Prostate gland (tissue), 2 donors: ENCODE results near the gene SOBP.

Source experiments
- POLR2A ChIP-seq: fragments of 450-650 bp; IDR thresholded peaks from one replicate; pipeline ENCODE4 v1.6.1; 2016; ENCODE audit warnings: antibody characterized with exemption, mild to moderate bottlenecking
- POLR2AphosphoS5 ChIP-seq: sonication (generic); formaldehyde crosslinking; IDR thresholded peaks from one replicate; pipeline ENCODE4 v1.6.1; 2017; ENCODE audit warnings: antibody characterized with exemption
- TF ChIP-seq, protein P1 (sequence below), 4 experiments: fragments of 200-600 bp in 2 of 4; fragments of 450-650 bp in 2 of 4; sonication (generic) in 2 of 4; IDR thresholded peaks; 1 replicate in 3 of 4; 2 replicates in 1 of 4; pipeline ENCODE4 v1.5.1; 2016 to 2019; ENCODE audit warnings: antibody characterized with exemption in 4 of 4, mild to moderate bottlenecking in 2 of 4, moderate library complexity in 2 of 4

DNA sequence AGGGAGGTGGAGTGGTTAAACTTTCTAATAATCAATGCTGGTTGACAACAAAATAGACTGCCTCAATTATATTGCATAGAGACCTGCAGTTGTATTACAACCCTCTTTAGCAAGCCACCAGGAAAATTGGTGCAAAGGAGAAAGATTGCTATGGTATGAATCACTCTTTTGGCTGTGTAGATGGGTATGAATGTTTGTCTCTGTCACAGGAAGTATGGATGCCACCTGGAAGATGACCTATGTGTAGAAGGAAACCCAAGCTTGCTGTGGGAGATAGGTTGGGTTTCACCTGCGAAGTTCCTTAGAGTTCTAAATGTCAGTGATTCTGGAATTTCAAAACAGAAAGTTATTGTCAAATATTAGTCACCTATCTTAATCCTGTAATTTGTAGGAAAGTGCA, 134.6 kb downstream of the SOBP start:
- TF ChIP-seq, protein P1, sequence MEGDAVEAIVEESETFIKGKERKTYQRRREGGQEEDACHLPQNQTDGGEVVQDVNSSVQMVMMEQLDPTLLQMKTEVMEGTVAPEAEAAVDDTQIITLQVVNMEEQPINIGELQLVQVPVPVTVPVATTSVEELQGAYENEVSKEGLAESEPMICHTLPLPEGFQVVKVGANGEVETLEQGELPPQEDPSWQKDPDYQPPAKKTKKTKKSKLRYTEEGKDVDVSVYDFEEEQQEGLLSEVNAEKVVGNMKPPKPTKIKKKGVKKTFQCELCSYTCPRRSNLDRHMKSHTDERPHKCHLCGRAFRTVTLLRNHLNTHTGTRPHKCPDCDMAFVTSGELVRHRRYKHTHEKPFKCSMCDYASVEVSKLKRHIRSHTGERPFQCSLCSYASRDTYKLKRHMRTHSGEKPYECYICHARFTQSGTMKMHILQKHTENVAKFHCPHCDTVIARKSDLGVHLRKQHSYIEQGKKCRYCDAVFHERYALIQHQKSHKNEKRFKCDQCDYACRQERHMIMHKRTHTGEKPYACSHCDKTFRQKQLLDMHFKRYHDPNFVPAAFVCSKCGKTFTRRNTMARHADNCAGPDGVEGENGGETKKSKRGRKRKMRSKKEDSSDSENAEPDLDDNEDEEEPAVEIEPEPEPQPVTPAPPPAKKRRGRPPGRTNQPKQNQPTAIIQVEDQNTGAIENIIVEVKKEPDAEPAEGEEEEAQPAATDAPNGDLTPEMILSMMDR (IDR thresholded peaks at IDR 0.05), result no peak
- TF ChIP-seq POLR2A (no peak), POLR2AphosphoS5 (no peak)
